IPS-18a (cell line): Measurements from ENCODE around the gene SLC39A5.
"Not testable (repeated sequence)": the region's sequence is repeated elsewhere in the genome, so short reads cannot be mapped to it uniquely, and the experiment has no call there.

Source experiments
- H3K27ac ChIP-seq: one replicate; pipeline ENCODE4 v1.5.1; 2013; ENCODE audit warnings: low read length
- H3K27me3 ChIP-seq: one replicate; pipeline ENCODE4 v1.6.1; 2013; ENCODE audit warnings: mild to moderate bottlenecking, low read length; ENCODE audit not compliant: control insufficient read depth, insufficient read depth
- H3K36me3 ChIP-seq: one replicate; pipeline ENCODE4 v1.6.1; 2013; ENCODE audit warnings: low read depth, low read length; ENCODE audit not compliant: control insufficient read depth
- H3K4me1 ChIP-seq: one replicate; pipeline ENCODE4 v1.6.1; 2013; ENCODE audit warnings: low read depth, low read length; ENCODE audit not compliant: control insufficient read depth
- H3K4me3 ChIP-seq: one replicate; pipeline ENCODE4 v1.5.1; 2013; ENCODE audit warnings: low read length
- H3K9ac ChIP-seq: one replicate; pipeline ENCODE4 v1.6.1; 2013; ENCODE audit warnings: mild to moderate bottlenecking, low read length, moderate library complexity
- H3K9me3 ChIP-seq: one replicate; pipeline ENCODE4 v1.6.1; 2013; ENCODE audit warnings: low read depth, low read length; ENCODE audit not compliant: control insufficient read depth

Gene SLC39A5

GRCh38 chr12:56253091-56253490, 23.2 kb downstream of the SLC39A5 start:
- H3K9ac ChIP-seq = no peak overlapping the region
- H3K9me3 ChIP-seq = no peaks in the 10 kb centered on the region
- no peaks in the 10 kb centered on the region for H3K27me3 ChIP-seq
- H3K4me3 ChIP-seq = no peak overlapping the region
- peaks cover 61% of the 10 kb centered on the region for H3K36me3 ChIP-seq
- peaks cover 13% of the 10 kb centered on the region for H3K4me1 ChIP-seq
- H3K27ac ChIP-seq = no peak overlapping the region

- Histone ChIP-seq H3K27ac (no peak overlapping the region), H3K9ac (no peak overlapping the region), H3K9me3 (no peaks in the 10 kb centered on the region)
Observed at GRCh38 chr12:56255671-56256070, 25.8 kb downstream of the SLC39A5 start.

GRCh38 chr12:56256326-56256960, 26.6 kb downstream of the SLC39A5 start:
- H3K27me3 ChIP-seq = no peaks in the 10 kb centered on the region
- H3K9me3 ChIP-seq = no peaks in the 10 kb centered on the region
- peaks cover 17% of the 10 kb centered on the region for H3K4me1 ChIP-seq
- H3K27ac ChIP-seq = no peak overlapping the region
- H3K4me3 ChIP-seq = peak overlapping the region; percentile 95
- no peak overlapping the region for H3K9ac ChIP-seq
- H3K36me3 ChIP-seq = peaks cover 43% of the 10 kb centered on the region

More at GRCh38 chr12:56255671-56256070, 25.8 kb downstream of the SLC39A5 start:
- Histone ChIP-seq H3K4me1 (peaks cover 17% of the 10 kb centered on the region), H3K4me3 (no peak overlapping the region), H3K27me3 (no peaks in the 10 kb centered on the region), H3K36me3 (peaks cover 46% of the 10 kb centered on the region)

GRCh38 chr12:56257071-56257470, 27.2 kb downstream of the SLC39A5 start:
- H3K27ac ChIP-seq = no peak overlapping the region
- peaks cover 37% of the 10 kb centered on the region for H3K36me3 ChIP-seq
- H3K9ac ChIP-seq = peak overlapping the region; percentile 62
- H3K4me3 ChIP-seq = peak overlapping the region; percentile 95
- H3K4me1 ChIP-seq = peaks cover 17% of the 10 kb centered on the region
- H3K27me3 ChIP-seq = no peaks in the 10 kb centered on the region
- H3K9me3 ChIP-seq = no peaks in the 10 kb centered on the region

- H3K9me3 ChIP-seq = no peaks in the 10 kb centered on the region
- H3K4me3 ChIP-seq = peak overlapping the region; percentile 95
- H3K27ac ChIP-seq = no peak overlapping the region
- H3K27me3 ChIP-seq = no peaks in the 10 kb centered on the region
- H3K4me1 ChIP-seq = peaks cover 17% of the 10 kb centered on the region
- H3K9ac ChIP-seq = peak overlapping the region; percentile 62
- H3K36me3 ChIP-seq = peaks cover 32% of the 10 kb centered on the region
Observed at GRCh38 chr12:56257491-56258067, 27.7 kb downstream of the SLC39A5 start.

- peak within 1 kb of the TSS; percentile 75 for H3K9ac ChIP-seq
- H3K27ac ChIP-seq = peak within 1 kb of the TSS; percentile 74
- no peaks in the 10 kb centered on the region for H3K27me3 ChIP-seq
Observed at GRCh38 chr12:56258068-56258819, 28.4 kb downstream of the SLC39A5 start, which contains the start of gene ANKRD52. Gene ANKRD52, minus strand, starts transcription at chr12:56258384. Its CDS starts 115 bp downstream, at chr12:56258269.

GRCh38 chr12:56258820-56259183, 29.0 kb downstream of the SLC39A5 start:
- Histone ChIP-seq H3K36me3 (peaks cover 19% of the 10 kb centered on the region), H3K4me3 (peak overlapping the region; percentile 95), H3K9me3 (no peaks in the 10 kb centered on the region), H3K9ac (peak overlapping the region; percentile 75), H3K27ac (peak overlapping the region; percentile 74), H3K27me3 (no peaks in the 10 kb centered on the region), H3K4me1 (peaks cover 17% of the 10 kb centered on the region)

More at GRCh38 chr12:56258068-56258819, 28.4 kb downstream of the SLC39A5 start, which contains the start of gene ANKRD52:
- Histone ChIP-seq H3K4me3 (peak within 1 kb of the TSS; percentile 95), H3K4me1 (peaks cover 17% of the 10 kb centered on the region), H3K9me3 (no peaks in the 10 kb centered on the region), H3K36me3 (peaks cover 25% of the 10 kb centered on the region)

GRCh38 chr12:56260380-56260779, 30.5 kb downstream of the SLC39A5 start:
- peaks cover 6% of the 10 kb centered on the region for H3K36me3 ChIP-seq
- H3K27ac ChIP-seq = no peak overlapping the region
- H3K9me3 ChIP-seq = no peaks in the 10 kb centered on the region
- H3K27me3 ChIP-seq = no peaks in the 10 kb centered on the region
- H3K4me3 ChIP-seq = no peak overlapping the region
- H3K4me1 ChIP-seq = peaks cover 17% of the 10 kb centered on the region
- H3K9ac ChIP-seq = no peak overlapping the region

GRCh38 chr12:56260921-56261320, 31.1 kb downstream of the SLC39A5 start:
- H3K36me3 ChIP-seq = peaks cover under 1% of the 10 kb centered on the region
- no peak overlapping the region for H3K9ac ChIP-seq
- no peaks in the 10 kb centered on the region for H3K9me3 ChIP-seq
- no peak overlapping the region for H3K27ac ChIP-seq
- H3K27me3 ChIP-seq = no peaks in the 10 kb centered on the region
- H3K4me1 ChIP-seq = peaks cover 17% of the 10 kb centered on the region
- no peak overlapping the region for H3K4me3 ChIP-seq

GRCh38 chr12:56261503-56262232, 31.8 kb downstream of the SLC39A5 start:
- Histone ChIP-seq H3K4me3 (no peak overlapping the region), H3K27ac (no peak overlapping the region), H3K9me3 (no peaks in the 10 kb centered on the region), H3K27me3 (no peaks in the 10 kb centered on the region), H3K4me1 (peaks cover 11% of the 10 kb centered on the region), H3K36me3 (no peaks in the 10 kb centered on the region), H3K9ac (no peak overlapping the region)

GRCh38 chr12:56262955-56263354, 33.1 kb downstream of the SLC39A5 start:
- H3K9ac ChIP-seq, H3K27ac ChIP-seq, H3K27me3 ChIP-seq, H3K36me3 ChIP-seq, H3K4me1 ChIP-seq, H3K4me3 ChIP-seq, H3K9me3 ChIP-seq: not testable (repeated sequence)
